Activated T-cell treated with anti-CD3 and anti-CD28 coated beads, Interleukin-2, amount 50 U/mL, for 48 hours (primary cell): Measurements from ENCODE around the gene DPH1.

Experiments
- DNase-seq, 2 experiments: peaks; one replicate each; pipeline ENCODE4 v3.0.0-alpha.2; 2020

DPH1 gene

DNA sequence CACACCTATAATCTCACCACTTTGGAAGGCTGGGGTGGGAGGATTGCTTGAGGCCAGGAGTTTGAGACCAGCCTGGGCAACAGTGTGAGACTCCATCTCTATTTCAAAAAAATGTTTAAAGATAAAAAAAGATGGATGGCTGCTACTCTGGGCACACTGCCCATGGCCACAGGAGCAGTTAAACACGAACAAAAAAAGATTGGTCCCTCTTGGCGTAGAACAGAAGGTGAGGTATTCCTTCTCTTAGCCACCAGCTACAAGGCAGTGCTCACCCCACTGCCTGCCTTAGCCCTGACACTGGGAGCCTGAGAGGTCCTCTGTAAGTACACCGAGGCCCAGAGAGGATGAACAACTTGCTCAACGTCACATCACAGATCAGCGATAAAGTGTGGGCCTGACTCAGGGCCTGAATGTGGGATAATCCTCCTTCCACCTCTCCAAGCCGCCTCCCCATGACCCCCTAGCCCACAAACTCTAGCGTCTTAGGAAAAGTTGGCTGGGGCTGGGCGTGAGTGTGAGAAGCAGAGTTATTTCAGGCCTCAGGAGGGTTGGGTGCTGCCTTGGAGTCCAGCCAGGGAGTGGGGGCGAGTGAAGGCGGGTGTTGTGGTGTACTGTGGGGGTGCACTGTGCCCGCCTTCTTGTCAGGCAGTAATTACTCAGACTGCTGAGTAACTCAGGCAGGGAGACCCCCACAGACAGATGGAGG is 2.3 kb upstream of the DPH1 start:
- DNase-seq = no peak

- DNase-seq = no peak
Observed at GRCh38 chr17:2028234-2028614, 1.7 kb upstream of the DPH1 start.

DNA sequence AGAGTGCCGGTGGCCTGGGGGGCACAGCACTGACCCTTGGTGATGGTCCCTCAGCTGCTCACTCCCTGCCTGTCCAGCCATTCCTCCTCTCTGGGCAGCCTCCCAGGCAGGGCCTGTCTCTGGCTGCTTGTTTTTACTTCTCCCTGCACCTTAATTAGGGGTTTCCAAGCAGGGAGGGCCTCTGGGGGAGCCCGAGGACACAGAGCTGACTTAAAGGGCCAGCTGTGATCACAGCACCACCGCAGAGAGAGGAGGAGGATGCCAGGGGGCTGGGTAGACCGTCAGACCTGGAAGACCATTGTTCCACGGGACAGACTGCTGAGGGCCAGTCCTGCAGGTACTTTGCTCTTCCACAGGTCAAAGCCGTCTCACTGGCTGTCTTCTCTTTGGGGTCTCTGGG is 1.2 kb upstream of the DPH1 start:
- no peak for DNase-seq

GRCh38 chr17:2030779-2031163 is 818 bp downstream of the DPH1 start:
- DNase-seq = no peak

- DNase-seq = no peak
Observed at GRCh38 chr17:2033153-2033552, 3.2 kb downstream of the DPH1 start.

DNA sequence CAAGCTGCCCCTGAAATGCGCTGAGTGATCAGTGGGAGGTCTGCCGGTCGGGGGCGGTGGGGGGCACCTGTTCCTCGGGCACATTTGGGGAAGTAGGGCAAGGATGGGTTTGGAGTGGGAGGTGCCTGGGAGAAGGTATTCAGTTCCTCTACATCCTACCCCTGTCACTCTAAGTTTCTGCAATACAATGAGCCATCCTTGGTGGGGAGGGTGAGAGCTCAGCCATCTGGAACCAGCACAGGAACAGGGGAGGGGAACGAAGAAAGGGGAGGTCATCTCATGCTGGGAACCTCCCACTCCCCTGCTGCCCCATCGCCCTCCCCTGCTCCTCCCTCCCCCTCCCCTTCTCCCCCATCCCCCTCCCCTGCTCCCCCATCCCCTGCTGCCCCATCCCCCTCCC is 4.2 kb downstream of the DPH1 start:
- no peak for DNase-seq

- no peak for DNase-seq
Observed at GRCh38 chr17:2034806-2035540, 5.0 kb downstream of the DPH1 start.

DNA sequence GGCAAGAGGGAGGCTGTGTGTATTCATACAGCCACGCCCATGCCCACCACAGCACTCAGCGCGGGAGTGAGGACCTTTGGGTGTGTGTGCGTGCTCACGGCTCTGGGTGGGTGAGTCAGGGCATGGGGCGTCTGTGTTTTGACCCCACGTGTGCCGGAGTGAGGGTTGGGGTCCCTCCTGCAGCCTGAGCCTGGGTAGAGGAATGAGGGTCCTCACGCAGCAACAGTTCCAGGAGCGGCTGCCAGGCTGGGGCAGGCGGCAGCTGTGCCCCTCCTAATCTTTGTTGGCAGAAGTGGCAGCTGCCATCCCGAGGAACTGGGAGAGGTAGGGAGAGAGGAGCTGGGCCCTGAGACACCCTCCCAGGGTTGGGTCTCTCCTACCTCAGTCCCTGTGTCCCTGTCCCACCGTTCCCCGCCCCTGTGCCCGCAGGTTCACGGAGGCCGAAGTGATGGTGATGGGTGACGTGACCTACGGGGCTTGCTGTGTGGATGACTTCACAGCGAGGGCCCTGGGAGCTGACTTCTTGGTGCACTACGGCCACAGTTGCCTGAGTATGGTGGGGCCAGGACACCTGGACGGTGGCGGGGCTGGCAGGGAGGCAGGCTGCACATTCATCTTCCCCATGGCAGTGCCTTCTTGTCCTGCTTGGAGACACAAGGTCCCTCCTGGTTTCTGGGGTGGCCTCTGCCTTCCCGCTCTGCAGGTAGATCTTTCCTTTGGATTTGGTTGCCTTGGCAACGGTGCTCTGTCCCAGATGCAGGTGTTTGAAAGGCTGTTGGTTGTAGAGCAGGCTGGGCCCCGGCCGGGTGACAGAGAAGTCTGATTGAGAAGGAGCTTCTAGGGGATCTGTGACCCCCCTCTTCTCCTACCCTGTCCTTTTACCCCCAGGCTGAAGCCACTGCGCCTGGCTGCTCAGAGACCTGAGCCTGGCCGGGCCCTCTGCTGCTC is 5.9 kb downstream of the DPH1 start:
- DNase-seq = no peak

DNA sequence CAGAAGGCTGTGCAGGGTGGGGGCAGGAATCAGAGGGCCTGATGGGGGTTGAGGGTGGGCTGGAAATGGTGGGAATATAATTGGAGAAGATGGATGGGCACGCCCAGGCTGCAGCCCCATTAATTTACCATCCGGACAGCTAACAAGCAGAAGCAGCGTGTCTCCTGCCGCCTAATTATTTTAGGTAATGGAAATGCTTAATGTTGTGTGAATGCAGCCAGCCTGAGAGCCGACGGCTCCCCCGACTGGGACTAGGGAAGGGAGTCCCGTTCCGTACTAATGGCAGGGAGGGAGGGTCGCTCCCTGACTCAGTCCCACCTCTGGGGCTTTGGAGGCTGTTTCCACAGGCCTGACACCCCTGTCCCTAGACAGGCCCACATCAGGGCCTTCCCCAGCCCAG is 7.2 kb downstream of the DPH1 start:
- no peak for DNase-seq

DNA sequence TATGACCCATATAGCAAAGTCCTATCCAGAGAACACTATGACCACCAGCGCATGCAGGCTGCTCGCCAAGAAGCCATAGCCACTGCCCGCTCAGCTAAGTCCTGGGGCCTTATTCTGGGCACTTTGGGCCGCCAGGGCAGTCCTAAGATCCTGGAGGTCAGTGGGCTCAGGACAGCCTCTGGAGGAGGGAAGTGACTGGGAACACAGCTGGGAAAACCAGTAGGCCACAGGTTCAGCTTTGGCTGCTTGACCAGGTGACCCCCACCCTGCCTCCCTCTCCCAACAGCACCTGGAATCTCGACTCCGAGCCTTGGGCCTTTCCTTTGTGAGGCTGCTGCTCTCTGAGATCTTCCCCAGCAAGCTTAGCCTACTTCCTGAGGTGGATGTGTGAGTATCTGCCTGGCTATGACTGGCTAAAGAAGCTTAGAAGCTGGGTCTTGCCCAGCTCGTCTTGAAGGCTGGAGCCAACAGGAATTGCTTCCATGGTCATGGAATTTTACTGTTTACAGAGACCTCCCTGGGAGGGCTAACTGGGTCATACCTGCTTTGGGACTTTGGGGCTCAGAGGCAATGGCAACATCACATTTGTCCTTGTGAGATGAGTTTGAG is 10.4 kb downstream of the DPH1 start:
- DNase-seq = no peak

DNA sequence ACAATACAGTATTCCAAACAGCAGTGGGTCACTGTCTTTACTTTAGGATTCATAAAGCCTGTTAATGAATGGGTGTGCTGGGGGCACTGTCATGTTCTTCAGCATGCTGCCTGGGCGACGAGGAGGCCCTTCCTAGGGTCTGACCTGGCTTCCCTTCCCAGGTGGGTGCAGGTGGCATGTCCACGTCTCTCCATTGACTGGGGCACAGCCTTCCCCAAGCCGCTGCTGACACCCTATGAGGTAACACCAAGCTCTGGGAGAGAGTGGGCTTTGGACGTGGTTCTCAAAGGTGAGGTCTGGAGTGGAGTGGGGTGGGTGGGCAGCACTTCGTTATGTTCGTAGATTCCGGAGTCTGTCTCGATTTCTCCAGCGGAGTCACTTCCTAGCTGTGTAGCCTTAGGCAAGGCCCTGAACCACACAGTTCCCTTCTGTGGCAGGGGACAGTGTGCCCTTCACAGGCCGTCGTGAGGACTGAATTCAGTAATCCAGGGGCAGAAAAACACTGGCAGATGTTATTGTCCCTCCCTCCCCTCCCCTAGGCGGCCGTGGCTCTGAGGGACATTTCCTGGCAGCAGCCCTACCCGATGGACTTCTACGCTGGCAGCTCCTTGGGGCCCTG is 11.1 kb downstream of the DPH1 start:
- DNase-seq = no peak

GRCh38 chr17:2041561-2042389 is 11.8 kb downstream of the DPH1 start, which contains the start of gene OVCA2:
Gene OVCA2 (plus strand): TSS chr17:2042022. CDS start chr17:2042048, 26 bp downstream.
- peak; percentile 98 for DNase-seq

DNA sequence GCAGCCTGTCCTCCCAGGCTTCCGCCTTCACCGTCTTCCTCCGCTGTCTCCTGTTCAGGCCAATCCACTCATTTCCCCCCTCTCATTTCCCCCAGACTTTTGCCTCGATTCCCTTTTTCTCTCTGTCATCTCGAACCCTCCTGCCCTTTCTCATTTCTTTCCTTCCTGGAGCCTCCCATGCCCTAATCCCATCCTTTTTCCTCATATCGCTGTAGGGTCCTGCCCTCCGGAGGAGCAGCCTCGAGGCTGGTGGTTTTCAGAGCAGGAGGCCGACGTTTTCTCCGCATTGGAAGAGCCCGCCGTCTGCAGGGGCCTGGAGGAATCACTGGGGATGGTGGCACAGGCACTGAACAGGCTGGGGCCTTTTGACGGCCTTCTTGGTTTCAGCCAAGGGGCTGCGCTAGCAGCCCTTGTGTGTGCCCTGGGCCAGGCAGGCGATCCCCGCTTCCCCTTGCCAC is 12.5 kb downstream of the DPH1 start:
- peak in 1 of 2 experiments; percentile 42 for DNase-seq

DNA sequence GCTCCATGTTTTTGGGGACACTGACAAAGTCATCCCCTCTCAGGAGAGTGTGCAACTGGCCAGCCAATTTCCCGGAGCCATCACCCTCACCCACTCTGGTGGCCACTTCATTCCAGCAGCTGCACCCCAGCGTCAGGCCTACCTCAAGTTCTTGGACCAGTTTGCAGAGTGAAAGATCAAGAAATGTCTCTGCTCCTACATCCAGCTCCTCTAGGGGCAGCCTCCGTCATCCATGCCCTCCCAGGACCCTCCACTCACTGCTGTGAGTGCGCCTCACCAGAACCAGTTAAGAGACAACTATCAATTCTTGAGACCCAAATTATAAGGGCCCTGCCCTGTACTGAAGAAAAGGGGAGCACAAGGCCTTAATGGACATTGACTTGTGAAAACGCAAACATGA is 13.0 kb downstream of the DPH1 start:
- no peak for DNase-seq

DNA sequence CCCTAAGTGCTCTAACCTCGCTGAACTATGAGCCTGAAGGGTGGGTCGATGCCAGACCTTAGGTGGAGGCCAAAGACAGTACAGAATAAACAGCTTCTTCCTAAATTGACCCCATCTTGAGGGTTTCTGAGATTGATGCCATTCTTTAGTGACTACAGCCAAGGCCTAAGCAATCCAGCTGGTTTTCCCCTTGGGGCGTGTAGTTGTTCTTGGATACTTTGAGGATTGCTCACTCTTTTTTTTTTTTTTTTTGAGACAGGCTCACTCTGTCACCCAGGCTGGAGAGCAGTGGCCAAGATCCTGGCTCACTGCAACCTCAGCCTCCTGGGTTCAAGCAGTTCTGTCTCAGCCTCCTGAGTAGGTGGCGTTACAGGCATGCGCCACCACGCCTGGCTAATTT is 13.8 kb downstream of the DPH1 start:
- DNase-seq = no peak

DNA sequence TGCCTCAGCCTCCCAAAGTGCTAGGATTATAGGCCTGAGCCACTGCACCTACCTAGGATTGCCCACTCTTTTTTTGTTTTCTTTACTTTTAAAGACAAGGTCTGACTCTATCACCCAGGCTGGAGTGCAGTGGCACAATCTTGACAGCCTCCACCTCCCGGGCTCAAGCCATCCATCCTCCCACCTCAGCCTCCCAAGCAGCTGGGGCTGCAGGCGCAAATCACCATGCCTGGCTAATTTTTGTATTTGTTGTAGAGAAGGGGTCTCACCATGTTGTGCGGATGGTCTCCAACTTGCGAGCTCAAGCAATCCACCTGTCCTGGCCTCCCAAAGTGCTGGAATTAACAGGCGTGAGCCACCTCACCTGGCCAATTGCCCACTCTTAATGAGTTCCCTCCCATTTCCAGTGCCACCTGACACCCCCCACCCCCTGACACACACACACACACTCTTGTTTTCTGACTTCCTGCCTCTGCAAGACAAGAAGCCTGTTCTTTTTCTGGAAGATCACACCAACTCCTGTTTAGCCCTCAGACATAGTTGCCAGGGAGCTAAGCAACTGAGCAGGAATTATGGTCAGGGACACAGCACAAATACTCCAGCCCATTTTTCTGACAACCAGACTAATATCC is 14.4 kb downstream of the DPH1 start:
- DNase-seq = no peak

DNA sequence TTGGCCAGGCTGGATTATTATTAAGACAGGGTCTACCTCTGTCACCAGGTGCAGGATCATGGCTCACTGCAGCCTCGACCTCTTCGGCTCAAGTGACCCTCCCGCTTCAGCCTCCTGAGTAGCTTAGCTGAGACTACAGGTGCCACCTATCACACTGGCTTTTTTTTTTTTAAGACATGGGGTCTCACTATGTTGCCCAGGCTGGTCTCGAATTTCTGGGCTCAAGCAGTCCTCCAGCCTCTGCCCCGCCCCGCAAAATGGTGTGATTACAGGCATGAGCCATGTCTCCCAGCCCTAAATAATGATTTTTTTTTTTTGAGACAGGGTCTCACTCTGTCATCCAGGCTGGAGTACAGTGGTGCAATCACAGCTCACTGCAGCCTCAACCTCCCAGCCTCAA is 17.6 kb downstream of the DPH1 start:
- no peak for DNase-seq

GRCh38 chr17:2048805-2049204 is 18.9 kb downstream of the DPH1 start:
- DNase-seq = peak in 1 of 2 experiments; percentile 17

- DNase-seq = peak; percentile 90
Observed at GRCh38 chr17:2049333-2050299, 19.7 kb downstream of the DPH1 start.
